GM18867 (cell line): Measurements from ENCODE around the gene UMODL1.

Source experiments
- ATAC-seq: cut with Tn5 transposase; IDR thresholded peaks from one replicate; pipeline ENCODE4 v1.9.1; 2021; ENCODE audit warnings: mild to moderate bottlenecking, moderate library complexity; ENCODE audit not compliant: unreplicated experiment

The UMODL1 gene

GRCh38 chr21:42095581-42095980 is 24.5 kb downstream of the UMODL1 start:
- ATAC-seq = no peak

DNA sequence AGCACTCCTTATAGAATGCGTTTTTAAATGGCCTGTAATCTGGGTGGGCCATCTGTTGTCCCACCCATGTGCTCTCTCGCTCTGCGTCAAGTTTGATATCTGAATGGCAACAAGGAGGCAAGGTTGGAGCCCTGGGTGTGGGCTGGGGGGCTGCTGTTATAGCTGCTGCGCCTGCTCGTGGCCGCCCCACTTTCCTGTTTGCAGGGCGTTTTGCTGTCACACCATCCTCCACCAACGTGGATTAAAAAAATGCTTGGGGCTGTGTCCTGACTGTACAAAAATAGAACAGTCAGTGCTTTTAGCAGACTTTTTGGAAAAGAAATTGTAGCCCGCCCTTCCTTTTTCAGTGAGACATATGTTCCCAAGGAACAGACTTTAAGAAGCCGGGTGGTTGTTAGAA is 25.4 kb downstream of the UMODL1 start:
- ATAC-seq = no peak

GRCh38 chr21:42097274-42097673 is 26.2 kb downstream of the UMODL1 start:
- ATAC-seq = no peak

DNA sequence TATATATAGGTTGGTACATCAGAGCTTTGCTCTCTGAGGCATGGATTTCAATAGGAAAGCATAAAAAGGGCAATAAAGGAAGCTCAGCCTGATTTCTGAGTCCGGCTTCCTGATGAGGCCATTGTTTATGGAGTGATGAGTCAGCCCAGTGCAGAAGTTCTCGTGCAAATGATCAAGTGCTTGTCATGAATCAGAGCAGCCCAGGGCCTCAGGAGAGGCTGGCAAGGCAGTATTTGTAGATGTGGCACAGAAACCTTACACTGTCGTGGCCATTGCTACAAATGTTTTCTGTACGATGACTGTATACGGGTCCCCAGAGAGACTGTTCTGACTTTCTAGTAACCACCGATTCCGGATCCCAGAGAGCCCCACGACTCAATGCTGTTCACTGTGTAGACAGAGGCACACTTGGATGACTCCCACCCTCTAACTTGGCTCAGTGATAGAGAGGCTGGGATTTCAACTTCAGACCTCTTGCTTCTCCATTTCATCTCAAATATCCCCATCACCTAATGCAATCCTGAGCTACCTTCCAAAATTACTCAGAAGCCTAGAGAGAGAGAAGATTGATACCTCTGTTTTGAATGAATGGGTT is 26.8 kb downstream of the UMODL1 start:
- no peak for ATAC-seq

DNA sequence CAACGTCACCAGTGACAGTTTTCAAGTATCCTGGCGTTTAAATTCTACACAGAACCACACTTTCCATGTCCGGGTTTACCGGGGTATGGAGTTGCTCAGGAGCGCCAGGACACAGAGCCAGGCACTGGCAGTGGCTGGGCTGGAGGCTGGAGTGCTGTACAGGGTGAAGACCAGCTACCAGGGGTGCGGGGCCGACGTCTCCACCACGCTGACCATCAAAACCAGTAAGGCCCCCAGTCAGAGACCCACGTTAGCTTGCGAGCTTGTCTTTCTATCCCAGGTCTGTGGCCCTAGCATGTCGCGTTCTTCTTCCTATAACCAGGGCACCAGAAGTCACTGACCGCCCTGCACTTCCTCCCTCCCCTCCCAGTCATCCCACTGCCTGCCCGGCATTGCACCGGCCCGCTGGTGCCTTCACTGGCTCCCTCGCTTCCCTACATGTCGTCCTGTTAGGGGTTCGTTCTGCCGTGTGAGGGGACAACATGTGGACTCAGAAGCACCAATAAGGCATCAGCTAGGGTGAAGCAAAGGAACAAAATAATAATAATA is 27.9 kb downstream of the UMODL1 start:
- ATAC-seq = no peak

- no peak for ATAC-seq
Observed at GRCh38 chr21:42101246-42101645, 30.1 kb downstream of the UMODL1 start.

GRCh38 chr21:42102076-42102475 is 31.0 kb downstream of the UMODL1 start:
- ATAC-seq = no peak

GRCh38 chr21:42102526-42102925 is 31.4 kb downstream of the UMODL1 start:
- no peak for ATAC-seq

DNA sequence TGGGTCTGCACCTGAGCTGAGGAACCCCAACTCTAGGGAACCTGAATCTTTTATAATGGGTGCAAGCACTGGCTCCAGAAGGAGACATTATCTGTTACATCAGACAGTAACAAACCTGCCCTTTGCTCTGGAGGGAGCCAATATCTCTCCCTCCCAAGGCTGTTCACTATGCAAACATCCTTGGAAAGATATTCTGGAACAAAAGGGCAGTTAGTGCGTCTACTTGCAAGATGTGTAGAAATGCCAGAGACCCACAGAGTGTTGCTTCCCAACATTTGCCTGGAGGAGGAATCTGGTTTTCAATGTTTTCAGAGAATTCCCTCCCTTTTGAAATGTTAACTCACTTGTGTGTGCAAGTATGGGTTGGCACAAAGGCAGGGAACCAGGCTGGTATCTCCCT is 31.9 kb downstream of the UMODL1 start:
- no peak for ATAC-seq

DNA sequence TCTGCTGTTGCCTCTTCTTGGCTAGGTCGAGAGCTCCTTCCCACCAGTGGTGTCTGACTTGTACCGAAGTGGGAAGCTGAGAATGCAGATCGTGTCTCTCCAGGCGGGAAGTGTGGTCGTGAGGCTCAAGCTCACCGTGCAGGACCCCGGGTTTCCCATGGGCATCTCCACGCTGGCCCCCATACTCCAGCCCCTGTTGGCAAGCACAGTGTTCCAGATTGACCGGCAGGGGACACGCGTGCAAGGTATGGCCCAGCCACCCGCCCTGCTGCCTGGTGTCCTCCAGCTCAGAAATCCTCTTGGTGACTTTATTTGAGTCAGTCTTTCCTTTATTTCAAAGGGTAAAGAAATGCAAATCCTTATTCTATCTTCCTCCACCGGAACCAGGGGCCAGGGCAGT is 32.7 kb downstream of the UMODL1 start:
- no peak for ATAC-seq

DNA sequence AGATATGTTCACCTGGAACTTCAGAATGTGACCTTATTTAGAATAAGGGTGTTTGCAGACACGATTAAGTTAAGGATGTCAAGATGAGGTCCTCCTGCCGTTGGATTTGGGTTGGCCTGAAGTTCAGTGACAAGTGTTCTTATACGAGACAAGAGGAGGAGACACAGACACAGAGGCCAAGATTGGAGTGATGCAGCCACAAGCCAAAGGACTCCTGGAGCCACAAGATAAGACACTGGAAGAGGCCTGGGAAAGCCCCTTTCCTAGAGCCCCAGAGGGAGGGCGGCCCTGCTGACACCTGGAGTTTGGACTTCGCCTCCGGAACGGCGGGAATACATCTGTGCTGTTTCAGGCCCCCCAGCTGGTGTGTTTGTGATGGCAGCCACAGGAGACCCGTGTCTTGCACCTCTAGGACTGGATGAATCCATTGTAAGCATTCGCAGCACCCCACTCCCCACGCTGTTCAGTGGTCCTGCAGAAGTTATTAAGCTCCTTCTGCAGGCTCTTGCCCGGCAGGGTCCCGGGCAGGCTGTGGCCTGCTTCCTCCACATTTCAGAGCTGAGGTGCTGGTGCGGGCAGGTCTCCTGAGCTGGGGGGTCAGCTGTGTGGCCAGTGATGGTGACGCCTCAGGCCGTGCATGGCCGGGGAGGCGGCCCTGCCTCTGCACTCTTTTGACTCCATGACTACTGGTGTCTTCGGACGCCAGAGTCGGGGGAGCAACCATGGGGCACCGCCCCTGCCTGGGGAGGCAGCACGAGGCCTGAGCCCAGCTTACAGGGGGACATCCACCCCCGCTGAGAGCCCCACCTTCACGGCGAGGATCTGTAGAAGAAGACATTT is 34.6 kb downstream of the UMODL1 start:
- ATAC-seq = no peak

- ATAC-seq = no peak
Observed at GRCh38 chr21:42106425-42106824, 35.3 kb downstream of the UMODL1 start.

DNA sequence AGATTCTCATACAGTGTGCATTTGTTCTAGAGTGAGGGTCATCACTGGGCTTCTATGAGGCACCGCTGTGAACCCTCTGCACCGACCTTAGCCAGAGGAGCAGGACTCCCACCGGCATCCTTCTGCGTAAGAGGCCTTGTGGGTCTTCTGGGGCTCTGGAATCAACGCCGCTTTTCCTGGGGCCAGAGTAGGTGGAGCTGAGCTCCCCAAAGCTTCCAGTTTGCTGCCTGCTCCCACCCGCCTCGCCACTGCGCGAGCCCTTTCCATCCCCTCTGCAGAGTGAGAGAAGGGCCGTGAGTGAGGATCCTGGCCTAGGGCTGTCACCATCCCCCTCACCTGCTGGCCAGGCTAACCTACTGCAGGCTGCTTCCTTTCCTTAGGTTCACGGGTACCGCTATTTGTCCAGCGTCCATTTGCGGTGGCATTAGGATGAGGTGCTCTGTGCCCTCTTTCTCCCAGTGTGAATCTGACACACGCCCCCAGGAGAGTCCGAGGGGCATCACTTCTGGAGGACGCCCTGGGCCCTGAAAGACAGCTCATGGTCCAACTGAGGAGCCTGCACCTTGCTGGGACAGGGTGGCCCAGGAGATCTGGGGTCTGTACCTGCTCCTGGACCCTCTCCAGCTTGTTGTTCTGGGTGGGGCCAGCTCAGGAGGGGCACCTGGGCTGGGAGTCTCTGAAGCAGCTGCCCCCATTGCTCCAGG is 36.2 kb downstream of the UMODL1 start:
- peak; percentile 5 for ATAC-seq

GRCh38 chr21:42107881-42108553 is 36.9 kb downstream of the UMODL1 start:
- peak; percentile 84 for ATAC-seq

DNA sequence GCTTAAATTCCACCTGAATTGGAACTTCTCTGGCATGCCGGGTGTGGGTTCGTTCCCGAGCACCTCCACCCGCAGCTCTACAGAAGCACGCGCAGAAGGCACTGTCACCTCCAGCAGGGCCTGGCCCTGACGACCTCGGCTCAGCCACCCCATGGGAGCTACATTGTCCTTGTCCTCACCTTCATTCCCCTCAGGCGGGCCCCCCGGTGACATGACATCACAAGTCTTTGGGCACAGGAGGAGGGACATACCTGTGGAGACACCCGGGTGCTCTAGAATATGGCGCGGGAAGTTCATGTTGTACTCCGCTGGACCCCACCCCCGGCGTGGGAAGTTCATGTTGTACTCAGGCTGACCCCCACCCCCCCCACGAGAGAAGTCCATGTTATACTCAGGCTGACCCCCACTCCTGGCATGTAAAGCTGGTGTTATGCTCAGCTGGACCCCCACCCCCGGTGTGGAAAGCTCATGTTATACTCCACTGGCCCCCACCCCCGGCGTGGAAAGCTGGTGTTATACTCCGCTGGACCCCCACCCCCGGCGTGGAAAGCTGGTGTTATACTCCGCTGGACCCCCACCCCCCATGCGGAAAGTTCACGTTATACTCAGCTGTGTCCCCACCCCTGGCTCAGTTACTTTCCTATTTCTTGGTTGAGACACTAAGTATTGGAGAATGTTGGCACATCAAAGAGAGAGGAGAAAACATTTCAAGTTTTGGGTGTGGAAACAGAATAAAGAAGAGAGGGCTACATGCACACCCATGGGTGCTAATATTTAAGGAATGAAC is 37.6 kb downstream of the UMODL1 start:
- no peak for ATAC-seq

- ATAC-seq = no peak
Observed at GRCh38 chr21:42109473-42109872, 38.4 kb downstream of the UMODL1 start.

GRCh38 chr21:42109873-42110525 is 38.9 kb downstream of the UMODL1 start:
- no peak for ATAC-seq

- ATAC-seq = no peak
Observed at GRCh38 chr21:42110691-42111469, 39.8 kb downstream of the UMODL1 start.

DNA sequence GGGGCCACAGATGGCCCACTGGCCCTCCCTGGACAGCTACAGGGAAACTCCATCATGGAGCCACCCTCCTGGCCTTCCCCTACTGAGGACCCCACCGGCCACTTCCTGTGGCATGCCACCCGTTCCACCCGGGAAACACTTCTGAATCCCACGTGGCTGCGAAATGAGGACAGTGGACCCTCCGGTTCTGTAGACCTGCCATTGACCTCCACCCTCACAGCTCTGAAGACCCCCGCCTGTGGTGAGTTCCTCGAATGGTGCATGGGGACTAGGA is 40.3 kb downstream of the UMODL1 start:
- ATAC-seq = no peak
